Smooth muscle cell (in vitro differentiated cells): Measurements from ENCODE around the gene RAB11FIP4. TPM values are rescaled to one million over a fixed set of nuclear protein-coding genes. Genes with fewer than 3 reads are reported as not detected.
A peak's percentile ranks its signal among the peaks of the same experiment; 100 is the strongest.

ENCODE experiments used
- DNase-seq: peaks from one replicate; lab custom pipeline; 2025; ENCODE audit not compliant: unreplicated experiment; lab: John Stamatoyannopoulos, UW
- H2AFZ ChIP-seq: fragments of 200-600 bp; sonication (generic); 2 replicates; pipeline ENCODE4 v1.6.0; 2016; ENCODE audit warnings: antibody characterized with exemption, low read depth, mild to moderate bottlenecking
- H3F3A ChIP-seq: fragments of 200-600 bp; sonication (generic); 2 replicates; pipeline ENCODE4 v1.6.0; 2017; ENCODE audit warnings: antibody characterized with exemption, low read depth
- H3K27ac ChIP-seq: fragments of 200-600 bp; sonication (generic); 2 replicates; pipeline ENCODE4 v1.5.1; 2016; ENCODE audit warnings: low read depth, mild to moderate bottlenecking
- H3K27me3 ChIP-seq: fragments of 200-600 bp; sonication (generic); 2 replicates; pipeline ENCODE4 v1.6.1; 2016; ENCODE audit warnings: low read depth, mild to moderate bottlenecking
- H3K36me3 ChIP-seq: fragments of 200-600 bp; sonication (generic); 2 replicates; pipeline ENCODE4 v1.5.1; 2016; ENCODE audit warnings: low read depth
- H3K4me1 ChIP-seq: fragments of 200-600 bp; sonication (generic); 2 replicates; pipeline ENCODE4 v1.5.1; 2016; ENCODE audit warnings: low read depth
- H3K4me2 ChIP-seq: fragments of 200-600 bp; sonication (generic); 2 replicates; pipeline ENCODE4 v1.6.0; 2016; ENCODE audit warnings: mild to moderate bottlenecking
- H3K4me3 ChIP-seq: fragments of 200-600 bp; sonication (generic); 2 replicates; pipeline ENCODE4 v1.5.1; 2016; ENCODE audit warnings: mild to moderate bottlenecking
- H3K79me2 ChIP-seq: fragments of 200-600 bp; sonication (generic); 2 replicates; pipeline ENCODE4 v1.6.0; 2016; ENCODE audit warnings: low read depth, mild to moderate bottlenecking
- H3K9ac ChIP-seq: fragments of 200-600 bp; sonication (generic); 2 replicates; pipeline ENCODE4 v1.6.0; 2016; ENCODE audit warnings: low read depth
- H3K9me3 ChIP-seq: fragments of 200-600 bp; sonication (generic); replicated peaks from 2 replicates; pipeline ENCODE4 v1.5.1; 2016; ENCODE audit warnings: low read depth
- H4K20me1 ChIP-seq: fragments of 200-600 bp; sonication (generic); 2 replicates; pipeline ENCODE4 v1.6.0; 2016; ENCODE audit warnings: low read depth
- CTCF ChIP-seq: fragments of 200-600 bp; sonication (generic); IDR thresholded peaks from 2 replicates; pipeline ENCODE4 v1.5.1; 2017; ENCODE audit warnings: borderline replicate concordance, mild to moderate bottlenecking, antibody characterized with exemption; ENCODE audit not compliant: insufficient read depth, poor library complexity, severe bottlenecking
- WGBS: methylation state at CpG from one replicate; pipeline ENCODE4 v1.1.7; 2016; ENCODE audit warnings: low lambda C conversion rate; 5-methylcytosine and 5-hydroxymethylcytosine counted together
- polyA plus RNA-seq: library from polyadenylated mRNA; unstranded; fragments of >200 nt; fragmentation: Nextera tagmentation; extraction: Ambion mirVana; gene quantifications from 2 replicates; pipeline ENCODE4 v1.2.1, GENCODE V29; 2016
- total RNA-seq: library from RNA; depleted of rRNA; stranded (reverse); fragments of >200 nt; gene quantifications from 2 replicates; pipeline ENCODE4 v1.2.3, GENCODE V29; 2014

RAB11FIP4 gene
- total and polyA plus RNA-seq, 2 experiments from 2014 or later = 0.42 to 2.9 TPM

- peak overlapping the region; percentile 90 for H3K27ac ChIP-seq
- no peak overlapping the region for H2AFZ ChIP-seq
- peaks cover 37% of the 10 kb centered on the region for H4K20me1 ChIP-seq
Observed at GRCh38 chr17:31582151-31582907, 190.9 kb downstream of the RAB11FIP4 start.

GRCh38 chr17:31583772-31584356 is 192.4 kb downstream of the RAB11FIP4 start:
- H3K4me1 ChIP-seq = peaks cover 6% of the 10 kb centered on the region
- 94% methylated on average over 7 of the region's 7 CpGs for WGBS
- peaks cover 4% of the 10 kb centered on the region for H3F3A ChIP-seq
- no peak overlapping the region for H2AFZ ChIP-seq
- peaks cover 41% of the 10 kb centered on the region for H3K79me2 ChIP-seq
- H3K4me2 ChIP-seq = no peak overlapping the region
- H3K27ac ChIP-seq = peak overlapping the region; percentile 1
- no peaks in the 10 kb centered on the region for H3K27me3 ChIP-seq
- no peak for TF ChIP-seq CTCF
- no peak for DNase-seq
- H3K9me3 ChIP-seq = no peaks in the 10 kb centered on the region
- H4K20me1 ChIP-seq = peaks cover 27% of the 10 kb centered on the region
- no peak overlapping the region for H3K4me3 ChIP-seq
- no peaks in the 10 kb centered on the region for H3K36me3 ChIP-seq
- no peak overlapping the region for H3K9ac ChIP-seq

More at GRCh38 chr17:31582151-31582907, 190.9 kb downstream of the RAB11FIP4 start:
- Histone ChIP-seq H3K79me2 (peaks cover 50% of the 10 kb centered on the region), H3K4me3 (no peak overlapping the region), H3K27me3 (no peaks in the 10 kb centered on the region), H3K9ac (no peak overlapping the region), H3K4me1 (peaks cover 7% of the 10 kb centered on the region), H3K9me3 (no peaks in the 10 kb centered on the region), H3K36me3 (no peaks in the 10 kb centered on the region), H3F3A (peaks cover 4% of the 10 kb centered on the region), H3K4me2 (no peak overlapping the region)
- TF ChIP-seq CTCF = no peak
- WGBS = 85% methylated on average over 8 of the region's 8 CpGs
- no peak for DNase-seq

GRCh38 chr17:31584438-31585279 is 193.2 kb downstream of the RAB11FIP4 start:
- Histone ChIP-seq H3K27ac (no peak overlapping the region), H3K4me3 (no peak overlapping the region), H3K79me2 (peaks cover 41% of the 10 kb centered on the region), H3F3A (peaks cover 4% of the 10 kb centered on the region), H3K27me3 (no peaks in the 10 kb centered on the region), H3K4me1 (no peaks in the 10 kb centered on the region), H3K9me3 (no peaks in the 10 kb centered on the region), H3K36me3 (no peaks in the 10 kb centered on the region), H4K20me1 (peaks cover 19% of the 10 kb centered on the region), H2AFZ (no peak overlapping the region), H3K9ac (no peak overlapping the region), H3K4me2 (no peak overlapping the region)
- TF ChIP-seq CTCF = no peak
- no peak for DNase-seq
- 99% methylated on average over 6 of the region's 6 CpGs for WGBS
